Activated CD8-positive, alpha-beta memory T cell treated with anti-CD3 and anti-CD28 coated beads, Interleukin-2, amount 50 U/mL, for 24 hours (primary cell): ENCODE results near the gene ZNF525.
"Not testable (repeated sequence)": the region's sequence is repeated elsewhere in the genome, so short reads cannot be mapped to it uniquely, and the experiment has no call there.

Experiments used
- DNase-seq: peaks from one replicate; pipeline ENCODE4 v3.0.0-alpha.2; 2020; ENCODE audit errors: extremely low read depth

The ZNF525 gene

DNA sequence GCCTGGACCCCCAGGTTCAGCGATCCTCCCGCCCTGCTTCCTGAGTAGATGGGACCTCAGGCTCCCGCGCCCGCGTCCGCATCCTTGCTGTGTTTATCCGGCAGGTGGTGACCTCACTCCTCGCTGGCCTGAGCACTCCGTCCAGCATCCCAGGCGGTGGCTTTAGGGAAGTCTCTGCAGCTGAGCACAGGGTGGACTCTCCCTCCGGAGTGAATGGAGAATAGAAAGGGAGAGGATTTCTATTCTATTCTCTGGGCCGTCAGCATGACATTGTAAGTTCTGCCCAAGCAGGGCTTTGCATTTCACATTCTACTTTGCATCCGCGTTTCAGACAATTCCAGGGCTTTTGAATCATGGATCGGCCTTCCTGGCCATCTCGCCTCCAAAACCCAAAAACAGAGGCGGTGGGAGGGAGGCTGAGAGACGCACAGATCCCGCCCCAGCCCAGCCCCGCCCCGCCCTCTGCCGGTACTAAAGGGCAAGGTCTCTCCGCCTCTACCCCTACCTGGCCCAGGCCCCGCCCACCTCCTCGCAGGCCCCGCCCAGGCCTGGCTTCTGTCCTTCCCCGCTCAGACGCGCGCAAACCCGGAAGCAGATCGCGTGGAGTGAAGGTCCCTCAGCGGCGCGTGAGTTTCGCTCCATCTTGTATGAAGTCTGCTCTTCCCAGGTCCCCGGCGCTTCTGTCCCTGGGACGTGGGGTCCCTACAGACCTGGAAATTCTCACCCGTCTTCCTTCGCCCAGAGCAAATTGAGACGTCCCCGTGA lies at the start of gene ZNF525:
Gene ZNF525 (plus strand): TSS at position 572 of the 765 bp plus-strand sequence. CDS start 6,577 bp downstream, outside the sequence.
- DNase-seq, result peak; percentile 90

DNA sequence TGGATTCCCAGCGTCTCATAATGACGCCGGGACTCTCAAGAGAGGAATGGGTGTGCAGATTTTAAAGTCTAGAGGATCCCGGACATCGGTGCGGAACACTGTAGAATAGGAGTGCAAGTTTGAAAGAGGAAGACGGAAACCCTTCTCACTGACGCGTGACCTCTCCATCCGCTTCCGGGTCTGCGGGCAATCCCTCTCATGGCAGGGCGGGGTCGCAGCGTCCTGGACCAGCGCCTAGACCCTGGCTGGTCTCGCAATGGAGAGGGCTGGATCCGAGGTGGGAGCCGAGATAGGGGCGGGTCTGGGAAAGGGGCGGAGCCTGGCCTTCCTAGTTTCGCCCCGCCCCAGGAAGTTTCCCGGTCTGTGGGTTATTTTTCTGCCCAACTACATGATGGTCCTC lies 36.5 kb upstream of the ZNF525 start:
- DNase-seq, result no peak

DNA sequence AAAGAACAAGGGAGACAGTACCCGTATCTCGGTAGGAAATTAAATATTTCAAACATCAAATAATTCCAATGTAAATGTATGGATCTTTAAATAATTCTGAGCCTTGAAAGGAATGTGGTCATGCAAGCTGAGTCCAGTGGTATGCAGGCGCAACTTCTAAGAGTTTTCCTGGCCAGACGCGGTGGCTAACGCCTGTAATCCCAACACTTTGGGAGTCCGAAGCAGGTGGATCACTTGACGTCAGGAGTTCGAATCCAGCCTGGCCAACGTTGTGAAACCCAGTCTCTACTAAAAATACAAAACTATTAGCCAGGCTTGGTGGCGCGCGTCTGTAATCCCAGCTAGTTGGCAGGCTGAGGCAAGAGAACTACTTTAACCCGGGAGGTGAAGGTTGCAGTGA lies 33.0 kb upstream of the ZNF525 start:
- no peak for DNase-seq

DNA sequence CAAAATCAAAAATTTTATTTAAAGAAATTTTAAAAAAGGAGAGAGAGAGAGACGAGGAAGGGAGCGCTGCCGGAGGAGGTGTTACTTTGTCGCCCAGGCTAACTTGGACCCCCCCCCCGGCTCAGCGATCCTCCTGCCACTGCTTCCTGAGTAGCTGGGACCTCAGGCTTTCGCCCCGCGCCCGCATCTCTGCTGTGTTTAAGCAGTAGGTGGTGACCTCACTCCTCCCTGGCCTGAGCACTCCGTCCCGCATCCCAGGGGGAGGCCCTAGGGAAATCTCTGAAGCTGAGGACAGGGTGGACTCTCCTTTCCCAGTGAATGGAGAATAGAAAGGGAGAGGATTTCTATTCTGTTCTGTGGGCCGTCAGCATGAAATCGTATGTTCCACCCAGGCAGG lies 32.4 kb upstream of the ZNF525 start:
- no peak for DNase-seq

DNA sequence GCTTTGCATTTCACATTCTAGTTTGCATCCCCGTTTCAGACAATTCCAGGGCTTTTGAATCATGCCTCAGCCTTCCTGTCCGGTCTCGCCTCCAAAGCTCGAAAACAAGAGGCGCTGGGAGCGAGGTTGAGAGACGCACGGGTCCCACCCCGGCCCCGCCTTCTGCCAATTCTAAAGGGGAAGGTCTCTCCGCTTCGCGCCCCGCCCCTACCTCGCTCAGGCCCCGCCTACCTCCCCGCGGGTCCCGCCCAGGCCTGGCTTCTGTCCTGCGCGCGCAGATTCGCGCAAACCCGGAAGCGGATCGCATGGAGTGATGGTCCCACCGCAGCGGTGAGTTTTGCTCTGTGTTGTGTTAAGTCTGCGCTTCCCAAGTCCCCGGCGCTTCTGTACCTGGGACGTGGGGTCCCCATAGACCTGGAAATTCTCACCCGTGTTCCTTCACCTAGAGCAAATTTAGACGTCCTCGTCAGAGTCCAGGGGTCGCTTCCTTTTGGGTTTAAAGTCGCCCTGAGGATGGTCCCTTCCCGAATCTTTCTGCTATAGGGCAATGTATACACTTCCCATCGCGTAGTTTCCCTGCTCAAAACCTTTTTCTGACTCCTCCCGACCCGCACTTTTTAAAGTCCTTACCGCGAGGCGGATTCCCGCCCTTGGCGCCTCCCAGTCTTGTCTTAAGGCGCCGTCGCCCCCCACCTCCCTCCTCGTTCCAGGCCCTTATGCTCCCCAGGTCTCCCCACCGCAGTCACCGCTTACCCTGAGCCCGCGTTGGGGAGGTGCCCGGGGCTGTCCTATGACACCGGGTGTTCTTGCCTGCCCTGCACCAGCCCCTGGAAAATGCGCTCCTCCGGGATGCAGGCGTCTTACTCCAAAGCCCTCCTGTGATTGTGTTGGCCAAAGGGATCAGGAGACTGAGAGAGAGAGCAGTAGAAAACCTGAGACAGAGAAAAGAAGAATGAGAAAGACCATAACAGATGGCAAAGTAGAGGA lies 31.7 kb upstream of the ZNF525 start, which contains the start of gene ZNF845:
Gene ZNF845 (plus strand): TSS at position 287 of the 987 bp plus-strand sequence. CDS start 7,559 bp downstream, outside the sequence.
- DNase-seq, result peak; percentile 93

DNA sequence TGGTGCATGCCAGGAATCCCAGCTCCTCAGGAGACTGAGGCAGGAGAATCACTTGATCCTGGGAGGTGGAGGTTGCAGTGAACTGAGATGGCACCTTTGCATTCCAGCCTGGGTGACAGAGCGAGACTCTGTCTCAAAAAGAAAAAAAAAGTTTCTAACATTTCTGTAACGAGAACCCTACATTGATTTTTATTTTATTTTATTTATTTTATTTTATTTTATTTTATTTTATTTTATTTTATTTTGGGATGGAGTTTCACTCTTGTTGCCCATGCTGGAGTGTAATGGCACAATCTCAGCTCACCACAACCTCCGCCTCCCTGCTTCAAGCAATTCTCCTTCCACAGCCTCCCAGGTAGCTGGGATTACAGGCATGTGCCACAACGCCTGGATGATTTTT lies 21.1 kb upstream of the ZNF525 start:
- DNase-seq, result not testable (repeated sequence)

DNA sequence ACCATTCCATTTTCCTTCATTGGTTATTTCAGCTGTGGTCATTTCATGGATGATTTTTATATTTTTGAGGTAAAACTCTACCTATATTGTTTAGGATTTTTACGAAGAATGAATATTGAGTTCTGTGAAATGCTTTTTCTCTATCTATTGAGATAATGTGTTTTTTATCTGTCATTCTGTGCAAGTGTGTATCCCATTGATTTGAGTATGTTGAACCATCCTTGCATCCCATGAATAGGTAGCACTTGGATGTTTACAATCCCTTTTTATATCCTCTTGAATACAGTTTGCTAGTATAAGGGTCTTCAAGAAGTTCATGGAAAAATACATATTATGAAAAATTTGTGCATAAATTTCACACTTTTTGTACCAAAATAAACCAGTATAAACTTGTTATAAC lies 9.8 kb upstream of the ZNF525 start:
- no peak for DNase-seq

DNA sequence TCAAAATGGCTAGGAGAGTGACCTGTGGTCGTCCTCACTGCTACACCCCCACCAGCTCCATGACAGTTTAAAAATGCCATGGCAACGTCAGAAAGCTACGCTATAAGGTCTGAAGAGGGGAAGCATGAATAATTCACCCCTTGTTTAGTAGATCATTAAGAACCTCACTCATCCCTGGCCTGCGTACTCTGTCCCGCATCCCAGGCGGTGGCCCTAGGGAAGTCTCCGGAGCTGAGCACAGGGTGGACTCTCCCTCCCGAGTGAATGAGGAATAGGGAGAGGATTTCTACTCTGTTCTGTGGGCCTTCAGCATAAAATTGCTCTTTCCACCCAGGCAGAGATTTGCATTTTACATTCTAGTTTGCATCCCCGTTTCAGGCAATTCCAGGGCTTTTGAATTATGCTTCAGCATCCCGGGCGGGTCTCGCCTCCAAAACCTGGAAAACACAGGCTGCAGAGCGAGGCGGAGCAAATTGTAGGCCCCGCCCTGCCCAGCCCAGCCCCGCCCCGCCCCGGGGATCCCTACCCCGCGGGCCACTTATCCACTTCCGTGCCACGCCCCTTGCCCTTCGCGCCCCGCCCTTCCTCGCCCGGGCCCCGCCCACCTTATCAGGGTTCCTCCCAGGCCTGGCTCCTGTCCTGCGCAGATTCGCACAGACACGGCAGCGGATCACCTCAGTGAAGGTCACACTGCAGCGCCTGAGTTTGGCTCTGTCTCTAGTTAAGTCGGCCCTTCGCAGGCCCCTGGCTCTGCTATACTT lies 7.5 kb upstream of the ZNF525 start:
- DNase-seq, result no peak

DNA sequence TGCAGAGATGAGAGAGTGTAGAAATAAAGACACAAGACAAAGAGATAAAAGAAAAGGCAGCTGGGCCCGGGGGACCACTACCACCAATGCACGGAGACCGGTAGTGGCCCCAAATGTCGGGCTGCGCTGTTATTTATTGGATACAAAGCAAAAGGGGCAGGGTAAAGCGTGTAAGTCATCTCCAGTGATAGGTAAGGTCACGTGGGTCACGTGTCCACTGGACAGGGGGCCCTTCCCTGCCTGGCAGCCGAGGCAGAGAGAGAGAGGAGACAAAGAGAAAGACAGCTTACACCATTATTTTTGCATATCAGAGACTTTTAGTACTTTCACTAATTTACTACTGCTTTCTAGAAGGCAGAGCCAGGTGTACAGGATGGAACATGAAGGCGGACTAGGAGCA lies 5.4 kb upstream of the ZNF525 start:
- not testable (repeated sequence) for DNase-seq

DNA sequence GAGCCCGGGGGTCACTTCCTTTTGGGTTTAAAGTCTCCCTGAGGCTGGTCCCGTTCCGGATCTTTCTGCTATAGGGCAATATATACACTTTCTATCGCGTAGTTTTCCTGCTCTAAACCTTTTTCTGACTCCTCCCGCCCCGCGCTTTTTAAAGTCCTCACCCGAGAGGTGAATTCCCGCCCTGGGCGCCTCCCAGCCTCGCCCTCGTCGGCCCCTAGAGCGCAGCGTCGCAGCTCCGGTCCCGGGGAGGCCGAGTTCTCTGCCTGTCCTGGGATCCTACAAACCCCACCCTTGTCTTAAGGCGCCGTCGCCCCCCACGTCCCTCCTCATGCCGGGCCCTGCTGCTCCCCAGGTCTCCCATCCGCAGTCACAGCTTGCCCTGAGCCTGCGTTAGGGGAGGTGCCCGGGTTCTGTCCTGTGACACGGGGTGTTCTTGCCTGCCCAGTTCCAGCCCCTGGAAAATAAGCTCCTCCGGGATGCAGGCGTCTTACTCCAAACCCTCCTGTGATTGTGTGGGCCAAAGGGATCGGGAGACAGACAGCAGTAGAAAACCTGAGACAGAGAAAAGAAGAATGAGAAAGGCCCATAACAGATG lies 491 bp downstream of the ZNF525 start:
- DNase-seq, result no peak

DNA sequence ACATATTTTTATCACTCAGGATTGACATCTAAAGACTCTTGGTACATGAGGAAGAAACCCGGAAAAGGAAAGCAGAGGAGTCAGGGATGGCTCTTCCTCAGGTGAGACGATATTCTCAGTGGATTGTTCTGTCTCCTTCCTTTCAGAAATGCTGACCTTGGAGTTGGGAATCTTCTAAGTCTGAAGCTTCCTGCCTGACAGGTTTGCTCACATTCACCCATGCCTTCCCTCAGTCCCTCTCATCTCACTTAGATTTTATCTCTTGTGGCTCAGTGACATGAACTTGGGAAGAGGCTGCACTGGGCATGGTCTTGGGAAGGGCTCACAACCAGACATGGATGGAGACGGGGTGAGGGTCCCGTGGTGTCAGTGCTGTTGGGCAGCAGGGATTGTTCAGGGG lies 6.7 kb downstream of the ZNF525 start:
- no peak for DNase-seq

DNA sequence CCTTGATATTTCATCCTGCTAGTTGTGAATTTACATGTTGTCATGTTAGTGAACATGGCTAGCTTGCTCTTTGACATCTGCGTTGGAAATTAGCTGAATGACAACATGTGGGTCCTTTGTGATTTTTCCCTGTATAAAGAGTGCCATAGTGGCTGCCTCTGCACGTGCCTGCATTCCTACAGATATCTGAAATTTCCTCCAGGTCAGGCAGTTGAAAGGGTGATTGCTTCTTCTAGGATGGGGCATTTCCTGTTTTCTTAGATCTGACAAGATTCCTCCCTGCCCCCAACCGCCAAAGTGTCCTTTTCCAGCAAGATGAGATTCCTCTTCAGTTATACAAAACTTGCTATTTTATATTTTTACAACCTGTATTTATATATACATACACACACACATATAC lies 8.8 kb downstream of the ZNF525 start:
- no peak for DNase-seq

DNA sequence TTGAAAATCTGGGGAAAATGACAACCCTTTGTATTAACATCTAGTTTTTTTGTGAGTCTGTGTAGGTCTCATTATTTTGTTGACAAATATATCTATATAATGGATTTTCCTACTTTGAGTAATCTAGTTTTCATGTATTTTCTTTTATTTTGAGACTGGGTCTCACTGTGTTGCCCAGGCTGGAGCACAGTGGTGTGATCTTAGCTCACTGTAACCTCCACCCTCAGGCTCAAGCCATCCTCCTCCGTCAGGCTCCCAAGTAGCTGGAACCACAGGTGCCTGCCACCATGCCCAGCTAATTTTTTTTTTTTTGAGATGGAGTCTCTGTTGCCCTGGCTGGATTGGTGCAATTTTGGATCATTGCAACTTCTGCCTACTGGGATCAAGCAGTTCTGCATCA lies 9.2 kb downstream of the ZNF525 start:
- no peak for DNase-seq

DNA sequence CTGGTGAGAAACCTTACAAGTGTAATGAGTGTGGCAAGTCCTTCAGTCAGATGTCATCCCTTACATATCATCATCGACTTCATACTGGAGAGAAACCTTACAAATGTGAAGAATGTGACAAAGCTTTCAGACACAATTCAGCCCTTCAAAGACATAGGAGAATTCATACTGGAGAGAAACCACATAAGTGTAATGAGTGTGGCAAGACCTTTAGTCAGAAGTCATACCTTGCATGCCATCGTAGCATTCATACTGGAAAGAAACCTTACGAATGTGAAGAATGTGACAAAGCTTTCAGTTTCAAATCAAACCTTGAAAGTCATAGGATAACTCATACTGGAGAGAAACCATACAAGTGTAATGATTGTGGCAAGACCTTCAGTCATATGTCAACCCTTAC lies 15.9 kb downstream of the ZNF525 start:
- no peak for DNase-seq

DNA sequence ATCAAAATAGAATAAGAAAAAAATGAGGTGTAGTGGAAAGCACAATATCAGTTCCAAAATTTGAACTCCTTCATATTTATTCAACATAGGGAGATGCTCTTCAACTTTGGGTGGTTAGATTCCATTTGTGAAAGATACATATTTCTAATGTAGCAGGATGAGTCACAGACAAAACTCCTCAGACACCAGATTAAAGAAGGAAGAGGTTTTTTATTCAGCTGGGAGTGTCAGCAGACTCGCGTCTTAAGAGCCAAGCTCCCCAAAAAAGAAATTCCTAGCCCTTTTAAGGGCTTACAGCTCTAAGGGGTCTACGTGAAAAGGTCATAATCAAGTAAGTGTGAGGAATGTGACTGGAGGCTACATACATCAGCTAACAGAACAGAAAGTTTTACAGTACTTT lies 22.7 kb downstream of the ZNF525 start:
- DNase-seq, result no peak

DNA sequence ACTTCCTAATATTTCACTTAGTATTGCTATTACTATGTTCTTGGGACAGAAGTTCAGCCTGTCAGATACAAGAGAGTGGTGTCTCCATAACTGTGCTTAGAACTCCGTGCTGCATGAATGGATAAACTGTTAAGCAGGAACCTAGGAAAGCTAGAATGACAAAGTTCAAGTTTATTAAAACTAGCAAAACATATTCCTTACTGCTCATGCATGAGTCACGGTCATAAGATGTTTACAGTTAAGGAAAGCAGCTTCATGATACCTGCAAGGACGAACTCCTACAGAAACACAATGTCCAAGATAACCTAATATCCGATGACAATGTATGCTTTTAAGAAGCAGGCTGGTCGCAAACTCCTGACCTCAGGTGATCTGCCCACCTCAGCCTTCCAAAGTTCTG lies 23.4 kb downstream of the ZNF525 start:
- DNase-seq, result no peak

DNA sequence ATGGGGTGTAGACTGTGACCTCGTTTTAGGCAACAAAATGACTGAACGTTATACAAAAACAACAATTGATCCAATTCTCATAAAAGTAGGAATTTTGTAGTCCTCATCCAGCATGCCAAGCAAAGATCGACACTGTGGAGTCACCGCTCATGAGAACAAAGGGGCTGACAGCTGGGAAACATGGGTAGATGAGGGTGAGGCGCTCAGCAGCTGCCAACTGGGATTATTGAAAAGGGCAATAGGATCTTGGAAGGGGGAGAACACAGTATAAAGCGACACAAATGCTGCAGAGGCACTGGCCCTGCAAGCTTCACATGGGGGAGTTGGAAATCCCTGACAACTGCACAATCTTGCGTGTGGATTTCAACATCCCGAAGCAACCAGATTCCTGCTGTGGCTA lies 24.1 kb downstream of the ZNF525 start:
- DNase-seq, result no peak

DNA sequence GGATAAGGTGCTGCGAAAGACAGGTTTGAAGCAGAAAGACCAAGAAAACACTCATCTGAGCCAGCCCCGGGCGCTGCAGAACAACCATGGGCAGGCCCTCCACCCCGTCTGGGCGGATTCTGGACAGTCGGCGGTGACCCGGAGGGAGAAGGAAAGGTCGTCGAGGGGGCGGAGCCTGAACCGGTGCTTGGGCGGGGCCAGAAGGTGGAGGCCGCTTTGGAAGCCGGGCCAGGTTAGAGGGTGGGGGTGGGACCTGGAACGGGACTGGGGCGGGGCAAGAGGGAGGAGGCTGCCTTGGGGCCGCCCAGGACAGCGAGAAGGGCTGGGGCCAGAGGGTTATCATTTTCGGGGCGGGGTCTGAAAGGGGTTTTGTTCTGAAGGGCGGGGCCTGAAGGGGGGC lies 24.5 kb downstream of the ZNF525 start:
- DNase-seq, result no peak

DNA sequence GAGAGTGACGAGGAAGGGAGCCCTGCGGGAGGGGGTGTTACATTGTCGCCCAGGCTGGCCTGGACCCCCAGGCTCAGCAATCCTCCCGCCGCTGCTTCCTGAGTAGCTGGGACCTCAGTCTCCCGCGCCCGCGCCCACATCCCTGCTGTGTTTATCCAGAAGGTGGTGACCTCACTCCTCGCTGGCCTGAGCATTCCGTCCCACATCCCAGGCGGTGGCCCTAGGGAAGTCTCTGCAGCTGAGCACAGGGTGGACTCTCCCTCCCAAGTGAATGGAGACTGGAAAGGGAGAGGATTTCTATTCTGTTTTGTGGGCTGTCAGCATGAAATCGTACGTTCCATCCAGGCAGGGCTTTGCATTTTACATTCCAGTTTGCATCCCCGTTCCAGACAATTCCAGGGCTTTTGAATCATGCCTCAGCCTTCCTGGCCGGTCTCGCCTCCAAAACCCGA lies 29.0 kb downstream of the ZNF525 start:
- DNase-seq, result no peak

DNA sequence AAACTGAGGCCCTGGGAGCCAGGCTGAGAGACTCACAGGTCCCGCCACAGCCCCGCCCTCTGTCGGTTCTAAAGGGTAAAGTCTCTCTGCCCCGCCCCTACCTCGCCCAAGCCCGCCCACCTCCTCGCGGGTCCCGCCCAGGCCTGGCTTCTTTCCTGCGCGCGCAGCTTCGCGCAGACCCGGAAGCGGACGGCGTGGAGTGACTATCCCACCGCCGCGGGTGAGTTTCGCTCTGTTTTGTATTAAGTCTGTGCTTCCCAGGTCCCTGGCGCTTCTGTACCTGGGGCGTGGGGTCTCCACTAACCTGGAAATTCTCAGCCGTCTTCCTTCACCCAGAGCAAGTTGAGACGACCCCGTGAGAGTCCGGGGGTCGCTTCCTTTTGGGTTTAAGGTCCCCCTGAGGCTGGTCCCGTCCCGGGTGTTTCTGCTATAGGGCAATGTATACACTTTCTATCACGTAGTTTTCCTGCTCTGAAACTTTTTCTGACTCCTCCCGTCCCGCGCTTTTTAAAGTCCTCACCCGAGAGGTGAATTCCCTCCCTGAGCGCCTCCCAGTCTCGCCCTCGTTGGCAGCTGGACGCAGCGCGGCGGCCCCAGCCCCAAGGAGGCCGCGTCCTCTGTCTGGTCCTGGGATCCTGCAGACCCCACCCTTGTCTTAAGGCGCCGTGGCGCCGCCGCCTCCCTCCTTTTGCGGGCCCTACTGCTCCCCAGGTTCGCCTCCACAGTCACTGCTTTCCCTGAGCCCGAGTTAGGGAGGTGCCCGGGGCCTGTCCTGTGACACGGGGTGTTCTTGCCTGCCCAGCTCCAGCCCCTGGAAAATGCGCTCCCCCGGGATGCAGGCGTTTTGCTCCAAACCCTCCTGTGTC lies 29.7 kb downstream of the ZNF525 start, which contains the start of gene ZNF765:
Gene ZNF765 (plus strand): TSS at position 176 of the 866 bp plus-strand sequence. CDS start 2,867 bp downstream, outside the sequence.
- DNase-seq, result peak; percentile 91
